Stimulated activated naive CD4-positive, alpha-beta T cell (primary cell): ENCODE data around the gene PCSK5.
"Not testable (repeated sequence)": the region's sequence is repeated elsewhere in the genome, so short reads cannot be mapped to it uniquely, and the experiment has no call there.

Experiments used
- DNase-seq, 6 experiments: peaks; one replicate each; lab custom pipeline; 2025; lab: John Stamatoyannopoulos, UW

PCSK5 gene

DNA sequence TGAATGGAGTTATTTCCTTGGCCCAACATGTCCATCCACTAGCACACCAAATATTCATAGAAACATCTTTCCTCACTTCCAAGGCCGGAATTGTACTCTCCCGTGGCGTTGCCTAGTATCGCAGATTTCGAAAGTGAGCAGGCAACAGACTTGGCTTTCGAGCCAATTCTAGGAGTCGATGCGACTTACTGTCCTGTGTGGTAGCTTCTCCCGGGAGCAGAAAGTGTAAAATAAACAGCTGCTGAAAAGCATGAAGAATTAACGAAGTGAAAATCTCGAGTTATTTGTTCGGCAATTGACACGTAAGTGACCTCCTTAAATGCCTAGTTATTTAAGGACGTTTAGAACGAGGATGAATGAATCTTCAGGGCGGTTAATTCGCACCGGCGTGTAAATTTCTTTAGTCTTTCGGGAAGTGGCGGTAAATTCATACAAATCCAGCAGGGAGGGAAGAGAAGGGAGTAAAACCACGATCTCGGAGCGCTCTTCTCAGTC, 449 bp upstream of the PCSK5 start:
- DNase-seq, result peak in 3 of 6 experiments; percentile 18 to 73 (median 38)

DNA sequence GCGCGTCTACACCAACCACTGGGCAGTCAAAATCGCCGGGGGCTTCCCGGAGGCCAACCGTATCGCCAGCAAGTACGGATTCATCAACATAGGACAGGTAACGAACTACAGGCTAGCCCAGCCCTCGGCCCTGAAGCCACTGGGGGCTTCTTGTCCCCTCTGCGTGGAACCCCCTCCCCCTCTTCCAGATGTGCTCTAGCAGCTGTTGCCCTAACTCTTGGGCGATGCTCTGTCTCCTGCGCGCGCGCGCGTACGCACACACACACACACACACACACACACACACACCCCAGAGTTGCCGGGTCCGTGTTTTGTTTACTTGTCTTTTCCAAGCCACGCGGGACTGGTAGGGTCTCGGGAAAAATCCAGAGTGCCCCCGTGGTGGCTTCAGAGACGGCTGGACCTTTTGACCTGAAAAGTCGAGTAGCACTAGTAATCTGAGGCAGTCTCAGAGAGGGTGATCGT, 836 bp downstream of the PCSK5 start:
- DNase-seq, result peak in 5 of 6 experiments; percentile 15 to 60 (median 39)

DNA sequence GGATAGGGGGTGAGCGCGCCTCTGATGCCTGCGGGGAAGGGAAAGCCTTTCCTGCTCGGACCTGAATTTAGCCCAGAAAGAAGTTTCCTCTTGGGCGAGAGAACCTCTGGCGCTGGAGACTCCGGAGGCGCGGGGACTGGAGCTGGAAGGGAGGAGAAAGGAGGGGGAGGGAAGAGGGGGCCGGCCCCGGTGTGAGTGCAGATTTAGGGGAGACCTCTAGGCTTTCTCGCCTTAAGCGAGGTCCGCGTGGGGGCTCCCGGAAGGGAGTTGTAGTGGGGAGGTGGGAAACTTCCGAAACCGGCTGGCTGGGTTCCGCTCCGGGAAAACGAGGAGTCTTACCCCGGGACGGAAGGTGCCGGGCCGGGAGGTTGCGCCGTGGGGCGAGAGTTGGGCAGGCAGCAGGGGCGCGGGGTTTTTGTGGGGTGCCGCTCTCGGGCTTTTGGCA, 1.3 kb downstream of the PCSK5 start:
- peak in 3 of 6 experiments; percentile 24 to 51 (median 27) for DNase-seq

DNA sequence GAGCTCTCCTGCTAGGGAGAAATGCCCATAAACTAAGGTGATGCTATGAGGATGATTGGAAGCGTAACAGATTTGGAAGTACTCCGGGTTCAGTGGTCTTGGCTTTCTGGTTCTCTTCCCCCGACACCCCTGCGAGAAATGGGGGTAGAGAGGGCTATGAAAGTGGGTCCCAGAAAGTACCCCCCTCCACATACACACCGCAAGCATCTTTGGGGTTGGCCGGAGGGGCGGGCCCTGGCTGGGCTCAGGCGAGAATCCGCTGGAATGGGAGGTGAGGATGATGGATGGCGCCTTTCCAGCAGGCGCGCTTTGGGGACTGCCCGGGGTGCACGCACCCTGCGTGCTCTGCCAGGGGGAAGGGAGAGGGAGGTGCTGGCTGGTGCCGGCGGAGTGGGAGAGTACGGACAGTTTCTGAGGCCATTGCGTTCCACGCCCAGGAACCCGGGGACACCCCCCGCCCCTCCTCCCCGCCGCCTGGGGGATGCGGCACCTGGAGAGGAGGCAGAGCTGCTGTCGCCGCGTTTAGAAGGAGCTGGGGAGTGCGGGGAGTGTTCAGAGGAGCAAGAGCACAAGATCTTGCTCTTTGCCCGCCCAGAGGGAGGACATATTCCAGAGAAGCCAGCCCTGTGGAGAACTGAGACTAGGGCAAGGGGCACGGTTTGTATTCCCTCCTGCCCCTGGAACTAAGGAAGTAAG, 1.9 kb downstream of the PCSK5 start:
- peak in 2 of 6 experiments; percentile 10 to 13 for DNase-seq

DNA sequence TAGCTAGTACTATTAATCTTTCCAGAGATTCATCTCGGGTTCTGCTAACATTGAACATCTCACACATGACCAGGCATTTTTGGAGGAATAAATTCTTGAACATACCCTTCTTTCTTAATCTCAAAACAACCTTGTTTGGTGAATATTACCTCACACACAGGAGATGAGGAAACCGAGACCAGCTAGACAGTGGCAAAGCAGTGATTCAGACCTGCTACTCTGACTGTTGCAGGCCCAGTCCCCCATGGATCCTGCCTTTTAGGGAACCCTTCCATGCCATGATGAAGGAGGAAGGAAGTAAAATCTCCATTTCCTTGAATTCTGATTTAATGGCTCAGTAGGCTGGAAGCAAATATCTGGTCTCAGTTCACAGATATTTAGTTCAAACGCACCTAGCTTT, 2.6 kb downstream of the PCSK5 start:
- DNase-seq, result no peak

DNA sequence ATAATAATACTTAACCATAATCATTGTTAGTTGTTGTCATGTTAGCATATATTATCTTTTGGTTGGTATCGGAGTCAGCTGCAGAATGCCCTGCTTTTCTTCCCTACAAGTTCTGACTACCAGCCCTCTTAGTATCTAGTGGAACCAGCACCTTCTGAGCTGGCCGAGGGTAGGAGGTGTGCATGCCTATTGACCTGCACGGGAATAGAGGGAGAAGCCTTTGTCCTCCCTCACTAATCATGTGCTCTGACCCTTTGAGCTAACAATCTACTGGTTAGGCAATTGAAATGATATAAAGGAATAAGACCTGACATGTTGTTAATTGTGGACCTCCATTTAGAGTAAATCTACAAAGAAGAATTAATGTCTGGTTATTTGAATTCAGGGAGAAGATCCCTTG, 4.1 kb downstream of the PCSK5 start:
- no peak for DNase-seq

DNA sequence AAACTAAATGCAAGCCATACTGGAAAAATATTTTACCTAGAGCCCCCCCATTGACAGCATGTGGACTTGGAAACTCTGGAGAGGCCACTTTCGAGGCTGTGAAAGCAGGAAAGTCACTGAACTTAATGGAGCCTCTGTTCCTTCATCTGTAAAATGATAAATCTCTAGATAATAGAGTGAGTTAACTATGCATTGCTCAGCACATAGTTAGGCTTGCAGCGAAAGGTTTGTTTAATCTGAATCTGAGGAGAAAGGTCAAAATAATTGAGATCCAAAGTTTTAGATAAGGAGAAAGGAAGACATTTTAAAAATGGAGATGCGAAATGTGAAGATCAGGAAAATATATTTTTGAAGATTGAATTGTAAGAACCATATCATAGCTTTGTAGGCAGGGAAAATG, 4.6 kb downstream of the PCSK5 start:
- DNase-seq, result no peak

DNA sequence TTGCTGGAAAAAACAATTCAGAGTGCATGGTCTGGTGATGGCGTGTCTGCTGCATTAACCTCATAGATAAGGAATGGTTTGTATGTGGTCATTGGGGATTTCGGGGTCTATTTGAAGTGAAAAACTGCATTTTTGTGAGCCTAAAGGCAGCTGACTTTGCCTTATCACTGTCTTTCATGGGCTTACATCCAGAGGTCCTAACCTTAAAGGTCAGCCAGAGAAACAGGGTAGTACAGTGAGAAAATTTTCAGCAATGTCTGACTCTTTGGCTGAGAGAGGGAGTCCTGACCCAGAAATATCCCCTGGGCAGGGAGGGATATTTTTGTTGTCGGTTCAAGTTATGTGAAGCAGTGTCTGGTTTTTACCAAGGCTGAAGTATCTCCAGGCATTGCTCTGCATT, 5.7 kb downstream of the PCSK5 start:
- no peak for DNase-seq

DNA sequence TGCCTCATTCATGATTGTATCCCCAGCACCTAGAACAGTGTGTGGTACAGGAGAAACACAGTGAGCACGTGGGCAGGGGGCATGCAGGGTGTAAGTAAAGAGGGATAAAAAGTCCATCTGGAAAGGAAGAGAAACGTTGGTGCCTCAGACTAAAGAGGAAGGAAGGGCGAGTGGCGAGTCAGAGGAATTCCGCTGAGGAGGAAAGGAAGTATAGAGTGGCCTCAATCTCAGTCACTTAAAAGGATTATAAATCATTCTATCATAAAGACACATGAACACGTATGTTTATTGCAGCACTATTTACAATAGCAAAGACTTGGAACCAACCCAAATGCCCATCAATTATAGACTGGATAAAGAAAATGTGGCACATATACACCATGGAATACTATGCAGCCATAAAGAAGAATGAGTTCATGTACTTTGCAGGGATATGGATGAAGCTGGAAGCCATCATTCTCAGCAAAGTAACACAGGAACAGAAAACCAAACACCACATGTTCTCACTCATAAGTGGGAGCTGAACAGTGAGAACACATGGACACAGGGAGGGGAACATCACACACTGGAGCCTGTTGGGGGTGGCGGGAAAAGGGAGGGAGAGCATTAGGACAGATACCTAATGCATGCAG, 10.5 kb downstream of the PCSK5 start:
- DNase-seq, result not testable (repeated sequence)

DNA sequence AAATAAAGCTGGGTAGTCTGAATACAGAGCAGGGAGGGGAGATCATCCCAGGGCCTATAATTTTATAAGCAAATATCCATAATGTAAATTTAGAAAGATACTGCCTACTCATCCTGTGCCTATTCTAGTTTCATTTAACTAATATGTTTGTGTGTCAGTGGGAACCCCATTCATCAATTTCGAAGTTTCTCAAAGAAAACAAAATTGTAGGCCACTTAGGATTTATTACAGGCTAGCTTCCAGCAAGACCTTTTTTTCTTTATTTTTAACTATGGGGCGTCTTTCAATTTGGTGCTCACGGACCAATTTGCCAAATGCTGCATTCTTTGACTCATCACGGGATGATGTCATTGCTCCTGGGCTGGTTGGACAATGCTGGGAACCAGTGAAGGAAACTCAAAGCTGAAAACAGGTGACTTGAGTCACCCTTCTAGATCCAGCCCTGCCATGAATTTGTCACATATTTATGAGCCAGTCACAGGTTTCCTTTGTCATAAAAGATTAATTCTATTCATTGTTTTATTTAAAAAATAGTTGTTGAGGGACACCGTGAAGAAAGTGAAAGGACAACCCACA, 13.4 kb downstream of the PCSK5 start:
- DNase-seq, result no peak

DNA sequence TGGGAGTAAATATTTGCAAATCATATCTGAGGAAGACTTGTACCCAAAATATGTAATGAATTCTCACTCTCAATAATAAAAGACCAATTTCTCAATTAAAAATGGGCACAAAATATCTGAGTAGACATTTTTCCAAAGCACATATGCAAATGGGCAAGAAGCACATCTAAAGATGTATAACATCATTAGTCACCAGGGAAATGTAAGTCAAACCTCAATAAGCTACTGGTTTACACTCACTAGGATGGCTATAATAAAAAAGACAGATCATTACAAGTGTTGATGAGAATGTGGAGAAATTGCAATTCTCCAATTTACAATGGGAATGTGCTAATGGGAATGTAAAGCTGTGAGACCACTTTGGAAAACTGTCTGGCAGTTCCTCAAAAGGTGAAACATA, 13.9 kb downstream of the PCSK5 start:
- DNase-seq, result no peak

DNA sequence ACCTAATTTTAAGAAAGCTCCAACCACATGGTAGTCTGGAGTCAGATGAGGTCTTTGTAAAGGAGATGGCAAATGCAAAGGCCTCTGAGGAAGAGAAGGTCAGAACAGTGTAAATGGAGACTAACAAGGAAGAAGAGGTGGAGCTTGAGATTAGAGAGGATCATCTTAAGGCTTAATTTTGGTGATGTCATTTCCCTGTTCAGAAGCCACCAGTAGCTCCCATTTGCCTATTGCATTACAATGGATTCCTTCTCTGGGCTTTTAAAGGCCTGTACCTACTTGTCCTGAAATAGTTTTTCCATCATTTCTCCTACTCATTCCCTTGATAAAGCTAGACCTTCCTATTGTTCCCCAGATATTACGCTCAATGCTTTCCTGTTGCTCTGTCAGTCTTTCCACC, 16.1 kb downstream of the PCSK5 start:
- DNase-seq, result no peak

DNA sequence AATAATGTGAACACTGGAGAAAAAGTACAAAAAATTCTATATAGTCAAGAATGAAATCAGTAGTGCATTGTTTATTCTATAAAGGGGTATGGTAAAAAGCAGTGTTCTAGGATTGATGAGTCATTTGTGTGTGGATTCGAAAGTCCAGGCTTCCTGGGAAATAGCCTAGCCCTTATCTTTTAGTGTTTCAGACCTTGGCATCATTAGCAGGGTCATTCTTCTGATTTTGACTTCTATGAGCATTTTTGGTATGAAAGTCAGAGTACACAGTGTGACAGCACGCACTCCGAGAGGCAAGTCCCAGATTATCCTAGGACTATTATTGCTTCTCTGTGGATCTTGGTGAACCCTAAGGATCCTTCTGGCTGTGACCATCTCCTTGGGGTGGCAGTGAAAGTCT, 16.9 kb downstream of the PCSK5 start:
- DNase-seq, result no peak

DNA sequence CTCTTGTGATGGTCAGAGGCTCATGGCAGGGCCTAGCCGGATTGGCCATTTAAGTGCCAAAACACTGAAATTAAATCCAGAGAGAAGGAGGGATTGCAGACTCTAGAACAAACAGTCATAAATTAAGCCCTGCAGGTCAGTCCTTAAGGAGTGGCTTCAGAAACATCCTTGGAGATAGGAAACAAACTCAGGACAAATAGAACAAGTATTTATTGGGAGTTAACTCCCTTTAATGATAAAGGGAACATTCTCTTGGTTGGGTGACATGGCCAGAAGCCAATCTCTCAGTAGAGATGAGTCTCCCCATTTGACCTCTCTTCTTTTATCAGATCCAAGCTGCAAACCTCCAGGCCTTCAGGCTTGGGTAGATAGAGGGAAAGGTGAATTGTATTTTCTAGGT, 17.4 kb downstream of the PCSK5 start:
- DNase-seq, result no peak

DNA sequence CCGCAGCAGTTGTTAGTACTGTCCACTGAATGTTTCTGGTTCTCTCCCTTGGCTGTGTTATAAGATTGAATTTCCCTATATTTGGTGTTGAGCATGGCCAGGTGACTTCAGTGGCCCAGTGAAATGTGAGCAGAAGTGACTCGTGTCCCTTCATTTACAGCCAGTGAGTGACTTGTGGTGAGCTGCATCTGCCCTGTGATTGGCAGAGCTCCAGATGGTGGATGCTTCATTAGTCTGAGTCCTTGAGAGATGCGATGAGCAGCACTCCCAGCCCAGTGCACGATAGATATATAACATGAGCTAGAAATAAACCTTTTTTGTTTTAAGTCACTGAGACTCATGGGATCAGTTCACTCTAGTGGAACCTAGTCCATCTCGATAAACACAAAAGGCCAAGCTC, 19.3 kb downstream of the PCSK5 start:
- DNase-seq, result no peak

DNA sequence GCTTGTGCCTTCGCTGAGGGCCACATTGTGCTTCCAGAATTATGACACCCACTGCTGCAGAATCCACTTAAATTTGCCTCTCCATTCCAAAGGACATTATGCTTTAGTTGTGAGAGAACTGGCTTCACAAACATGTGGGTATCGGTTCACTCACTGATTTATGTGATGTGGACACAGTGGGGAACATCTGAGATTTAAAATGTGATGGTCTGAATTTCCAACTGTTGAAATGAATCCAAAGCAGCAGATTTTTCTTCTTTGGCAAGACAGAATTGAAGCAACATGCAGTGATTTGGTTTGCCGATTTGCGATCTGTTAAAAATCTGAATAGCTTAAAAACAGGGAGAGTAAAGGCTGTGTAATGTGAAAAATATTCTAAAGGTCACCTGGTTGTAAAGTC, 20.3 kb downstream of the PCSK5 start:
- DNase-seq, result no peak

DNA sequence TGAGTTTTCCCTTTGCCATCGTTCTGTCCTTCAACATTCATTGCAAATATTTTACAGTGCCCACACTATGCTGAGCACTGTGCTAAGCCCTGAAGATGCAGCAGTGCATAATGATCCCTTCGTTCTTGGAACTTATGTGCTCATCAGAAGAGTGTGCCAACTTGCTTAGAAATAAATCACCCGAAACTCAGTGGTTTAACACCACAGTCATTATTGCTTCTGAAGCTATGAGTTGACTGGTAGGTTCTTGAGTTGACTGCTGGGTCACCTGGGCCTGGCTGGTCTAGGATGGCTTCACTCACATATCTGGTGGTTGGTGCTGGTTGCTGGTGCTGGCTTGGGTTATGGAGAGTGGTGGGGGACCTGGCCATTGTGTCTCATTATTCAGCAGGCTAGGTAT, 20.9 kb downstream of the PCSK5 start:
- no peak for DNase-seq

DNA sequence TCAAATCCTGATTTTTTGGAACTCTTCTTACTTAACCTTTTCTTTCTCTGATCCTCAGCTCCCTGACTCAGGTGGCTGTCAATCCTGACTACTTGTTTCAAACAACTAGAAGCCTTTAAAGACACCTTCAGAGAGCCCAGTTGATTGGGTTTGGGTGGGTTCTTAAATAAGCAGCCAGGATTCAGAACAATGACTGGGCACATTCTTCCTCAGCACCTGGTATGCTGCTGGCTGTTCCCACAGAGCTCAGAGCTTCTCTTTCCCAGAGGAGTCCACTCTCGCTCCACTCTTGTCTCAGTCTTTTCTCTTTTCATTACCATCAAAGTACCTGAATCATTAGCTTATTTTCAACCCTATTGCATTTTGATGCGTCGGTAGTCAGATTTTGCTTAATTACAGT, 22.5 kb downstream of the PCSK5 start:
- no peak for DNase-seq

DNA sequence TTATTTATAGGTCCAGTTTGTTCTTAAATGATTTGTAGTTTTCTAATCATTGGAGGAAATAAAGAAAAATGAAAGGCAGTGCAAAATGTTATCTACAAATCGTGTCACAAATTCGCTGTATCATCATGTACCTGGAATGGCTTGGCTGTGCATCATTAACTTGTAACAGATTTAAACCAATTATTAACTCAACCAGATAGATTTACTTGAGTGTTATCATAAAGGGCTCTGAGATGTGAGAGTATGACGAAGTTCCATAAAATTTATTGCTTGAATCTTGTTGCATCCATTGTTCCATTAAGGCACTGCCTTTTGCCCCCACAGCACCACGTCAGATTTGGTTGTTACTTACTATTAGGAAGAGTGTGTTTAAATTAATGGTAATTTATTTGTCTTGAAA, 23.5 kb downstream of the PCSK5 start:
- DNase-seq, result no peak

DNA sequence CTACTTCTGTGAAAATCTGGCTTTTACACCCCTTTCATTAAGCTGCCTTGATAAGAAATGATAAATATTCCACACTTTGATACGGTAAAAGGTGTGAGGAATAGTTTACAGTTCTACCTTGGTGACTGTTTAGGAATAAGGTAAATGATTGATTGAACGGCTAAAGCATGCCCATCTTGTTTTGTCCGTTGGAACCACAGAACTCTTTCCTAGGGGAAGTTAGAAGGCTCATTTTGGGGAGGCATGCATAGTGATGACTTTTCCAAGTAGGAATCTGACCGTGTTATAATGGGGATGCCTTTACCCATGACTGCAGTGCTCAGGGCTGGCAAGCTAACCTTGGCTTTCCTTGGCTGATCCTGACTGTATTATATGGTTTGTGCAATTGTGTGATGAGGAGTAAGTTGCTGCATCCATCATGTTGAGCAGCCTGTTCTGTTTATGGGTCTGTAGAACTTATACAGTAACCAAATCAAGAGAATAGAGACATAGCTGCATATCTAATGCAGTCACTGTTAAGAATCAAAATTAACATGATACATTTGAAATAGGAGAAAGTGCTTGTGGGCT, 24.5 kb downstream of the PCSK5 start:
- no peak for DNase-seq

DNA sequence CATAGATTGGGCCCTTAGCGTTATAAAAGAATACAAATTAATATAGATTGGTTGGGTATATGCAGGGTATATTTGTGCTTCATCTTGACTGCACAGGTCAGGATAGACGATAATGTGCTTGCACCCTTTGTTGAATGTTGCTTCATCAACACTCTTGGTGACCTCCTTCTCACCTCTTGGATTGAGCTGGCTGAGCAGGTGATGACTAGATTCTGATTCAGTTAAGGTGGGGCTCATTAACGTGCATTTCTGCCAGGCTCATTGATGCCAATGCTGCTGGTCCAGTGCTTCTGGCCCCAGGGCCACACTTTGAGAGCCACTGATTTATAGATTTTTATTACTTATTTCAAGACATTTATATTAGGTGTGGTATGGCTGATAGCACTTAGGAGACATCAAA, 27.7 kb downstream of the PCSK5 start:
- DNase-seq, result no peak

DNA sequence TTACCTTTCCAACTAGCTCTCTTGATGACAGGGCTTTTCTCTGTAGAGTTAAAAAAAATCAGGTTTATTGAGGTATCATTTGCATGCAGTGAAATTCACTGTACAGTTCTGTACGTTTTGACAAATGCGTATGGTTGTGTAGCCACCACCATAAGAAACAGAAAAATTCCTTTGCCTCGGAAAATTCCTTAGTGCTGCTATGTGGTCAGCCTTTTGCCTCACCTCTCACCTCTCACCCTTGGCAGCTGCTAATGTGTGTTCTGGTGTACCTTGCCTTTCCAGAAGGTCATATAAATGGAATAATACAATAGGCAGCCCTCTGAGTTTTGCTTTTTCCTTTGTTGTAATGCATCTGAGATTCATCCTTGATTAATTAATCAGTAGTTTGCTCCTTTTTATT, 28.4 kb downstream of the PCSK5 start:
- DNase-seq, result no peak
